ENCODE results near the gene RNF152. TPM values are rescaled to one million over a fixed set of nuclear protein-coding genes. Genes with fewer than 3 reads are reported as not detected.

Gene RNF152
- polyA plus RNA-seq, 1 of the 3 experiments (the other 2 are of a cell fraction), result 6.6 TPM

GRCh38 chr18:61855449-61856378 is 37.1 kb downstream of the RNF152 start (continued):
- TF ChIP-seq, protein P1, sequence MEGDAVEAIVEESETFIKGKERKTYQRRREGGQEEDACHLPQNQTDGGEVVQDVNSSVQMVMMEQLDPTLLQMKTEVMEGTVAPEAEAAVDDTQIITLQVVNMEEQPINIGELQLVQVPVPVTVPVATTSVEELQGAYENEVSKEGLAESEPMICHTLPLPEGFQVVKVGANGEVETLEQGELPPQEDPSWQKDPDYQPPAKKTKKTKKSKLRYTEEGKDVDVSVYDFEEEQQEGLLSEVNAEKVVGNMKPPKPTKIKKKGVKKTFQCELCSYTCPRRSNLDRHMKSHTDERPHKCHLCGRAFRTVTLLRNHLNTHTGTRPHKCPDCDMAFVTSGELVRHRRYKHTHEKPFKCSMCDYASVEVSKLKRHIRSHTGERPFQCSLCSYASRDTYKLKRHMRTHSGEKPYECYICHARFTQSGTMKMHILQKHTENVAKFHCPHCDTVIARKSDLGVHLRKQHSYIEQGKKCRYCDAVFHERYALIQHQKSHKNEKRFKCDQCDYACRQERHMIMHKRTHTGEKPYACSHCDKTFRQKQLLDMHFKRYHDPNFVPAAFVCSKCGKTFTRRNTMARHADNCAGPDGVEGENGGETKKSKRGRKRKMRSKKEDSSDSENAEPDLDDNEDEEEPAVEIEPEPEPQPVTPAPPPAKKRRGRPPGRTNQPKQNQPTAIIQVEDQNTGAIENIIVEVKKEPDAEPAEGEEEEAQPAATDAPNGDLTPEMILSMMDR (IDR thresholded peaks at IDR 0.05), result no peak
- TF ChIP-seq, protein P2, sequence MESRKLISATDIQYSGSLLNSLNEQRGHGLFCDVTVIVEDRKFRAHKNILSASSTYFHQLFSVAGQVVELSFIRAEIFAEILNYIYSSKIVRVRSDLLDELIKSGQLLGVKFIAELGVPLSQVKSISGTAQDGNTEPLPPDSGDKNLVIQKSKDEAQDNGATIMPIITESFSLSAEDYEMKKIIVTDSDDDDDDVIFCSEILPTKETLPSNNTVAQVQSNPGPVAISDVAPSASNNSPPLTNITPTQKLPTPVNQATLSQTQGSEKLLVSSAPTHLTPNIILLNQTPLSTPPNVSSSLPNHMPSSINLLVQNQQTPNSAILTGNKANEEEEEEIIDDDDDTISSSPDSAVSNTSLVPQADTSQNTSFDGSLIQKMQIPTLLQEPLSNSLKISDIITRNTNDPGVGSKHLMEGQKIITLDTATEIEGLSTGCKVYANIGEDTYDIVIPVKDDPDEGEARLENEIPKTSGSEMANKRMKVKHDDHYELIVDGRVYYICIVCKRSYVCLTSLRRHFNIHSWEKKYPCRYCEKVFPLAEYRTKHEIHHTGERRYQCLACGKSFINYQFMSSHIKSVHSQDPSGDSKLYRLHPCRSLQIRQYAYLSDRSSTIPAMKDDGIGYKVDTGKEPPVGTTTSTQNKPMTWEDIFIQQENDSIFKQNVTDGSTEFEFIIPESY (IDR thresholded peaks at IDR 0.05; ENCODE audit: borderline replicate concordance, low read depth), result no peak
- TF ChIP-seq TAF1 (IDR thresholded peaks at IDR 0.05; ENCODE audit: borderline replicate concordance, low read depth, low read length), result no peak
- TF ChIP-seq POLR2AphosphoS5 (IDR thresholded peaks at IDR 0.05; ENCODE audit: low read depth, low read length), result no peak
- TF ChIP-seq MXI1 (IDR thresholded peaks at IDR 0.05; ENCODE audit: low read depth, low read length), result peak; percentile 17; the same call in 1 of the 2 replicates
- TF ChIP-seq CHD2 (IDR thresholded peaks at IDR 0.05; ENCODE audit: low read length, partially characterized antibody), result no peak

GRCh38 chr18:61854578-61855448 is 38.0 kb downstream of the RNF152 start:
- Histone ChIP-seq H3F3A (replicated peaks; ENCODE audit: insufficient read depth) (peaks cover 33% of the 10 kb centered on the region), H3K9me2 (no peaks in the 10 kb centered on the region), H2AFZ (ENCODE audit: low read depth) (no peak overlapping the region), H3K27ac (ENCODE audit: low read depth in 2 of 2, low read length in 1 of 2) (peak overlapping the region; percentile 83 to 95), H4K20me1 (ENCODE audit: insufficient read depth) (peaks cover 85% of the 10 kb centered on the region), H3K9ac (no peak overlapping the region), H3K4me3 (ENCODE audit: low read depth in 2 of 2, low read length in 1 of 2) (peak overlapping the region in 1 of 2 experiments; percentile 6; a peak in 1 of 4 replicates), H3K79me2 (ENCODE audit: insufficient read depth) (peaks cover 99% of the 10 kb centered on the region), H3K36me3 (replicated peaks in 1 of 2; ENCODE audit: control insufficient read depth in 1 of 2, insufficient read depth in 2 of 2, low read length in 1 of 2) (peaks cover 5 to 13% of the 10 kb centered on the region in 2 experiments), H3K4me1 (ENCODE audit: control insufficient read depth in 1 of 2, insufficient read depth in 2 of 2, low read depth in 1 of 2, low read length in 1 of 2) (peaks cover 33 to 66% of the 10 kb centered on the region in 2 experiments), H3K4me2 (peak overlapping the region; percentile 66), H3K9me3 (no peaks in the 10 kb centered on the region), H3K27me3 (ENCODE audit: insufficient read depth) (no peaks in the 10 kb centered on the region)
- peak; percentile 69 for DNase-seq
- CTCF ChIA-PET, result interaction anchor here (0.6 to 3.7 kb wide), 13 partner anchors 9 to 1673 kb away, joined by 3 to 26 read pairs (median 4); no protein-coding TSS in a partner anchor
- 26% methylated on average over 9 of the region's 9 CpGs for WGBS (ENCODE audit: low lambda C conversion rate)
- POLR2A ChIA-PET, result interaction anchor here (0.7 to 3.3 kb wide), 3 partner anchors 23 to 38 kb away, joined by 3 to 22 read pairs (median 4); partner anchors contain the start of gene RNF152
- TF ChIP-seq FOSL2 (IDR thresholded peaks at IDR 0.05; ENCODE audit: borderline replicate concordance, low read depth) (no peak), GATA2 (CRISPR knock-in tag; IDR thresholded peaks at IDR 0.05) (peak; percentile 89), RCOR1 (IDR thresholded peaks at IDR 0.05; ENCODE audit: low read length) (peak; percentile 95), ELF1 (IDR thresholded peaks at IDR 0.05) (no peak), EP300 (IDR thresholded peaks at IDR 0.05; ENCODE audit: borderline replicate concordance in 1 of 2, low read depth in 1 of 2, low read length in 1 of 2) (peak; percentile 22 to 93; a peak in 3 of 4 replicates), NFIC (IDR thresholded peaks at IDR 0.05; ENCODE audit: borderline replicate concordance) (peak; percentile 44; the same call in 1 of the 2 replicates), TEAD4 (IDR thresholded peaks at IDR 0.05; ENCODE audit: borderline replicate concordance, insufficient read depth) (peak; percentile 52; the same call in 1 of the 2 replicates), POLR2AphosphoS5 (IDR thresholded peaks at IDR 0.05; ENCODE audit: low read depth, low read length) (peak; percentile 53; the same call in 1 of the 2 replicates), MEF2A (IDR thresholded peaks at IDR 0.05; ENCODE audit: borderline replicate concordance, low read depth) (no peak)
- TF ChIP-seq, protein P3, sequence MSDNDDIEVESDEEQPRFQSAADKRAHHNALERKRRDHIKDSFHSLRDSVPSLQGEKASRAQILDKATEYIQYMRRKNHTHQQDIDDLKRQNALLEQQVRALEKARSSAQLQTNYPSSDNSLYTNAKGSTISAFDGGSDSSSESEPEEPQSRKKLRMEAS (IDR thresholded peaks at IDR 0.05; ENCODE audit: low read depth), result 0 out of 2 replicates have a peak, but pooled peaks have one; percentile 20
- TF ChIP-seq, protein P1 (IDR thresholded peaks at IDR 0.05), result no peak
- TF ChIP-seq, protein P4, sequence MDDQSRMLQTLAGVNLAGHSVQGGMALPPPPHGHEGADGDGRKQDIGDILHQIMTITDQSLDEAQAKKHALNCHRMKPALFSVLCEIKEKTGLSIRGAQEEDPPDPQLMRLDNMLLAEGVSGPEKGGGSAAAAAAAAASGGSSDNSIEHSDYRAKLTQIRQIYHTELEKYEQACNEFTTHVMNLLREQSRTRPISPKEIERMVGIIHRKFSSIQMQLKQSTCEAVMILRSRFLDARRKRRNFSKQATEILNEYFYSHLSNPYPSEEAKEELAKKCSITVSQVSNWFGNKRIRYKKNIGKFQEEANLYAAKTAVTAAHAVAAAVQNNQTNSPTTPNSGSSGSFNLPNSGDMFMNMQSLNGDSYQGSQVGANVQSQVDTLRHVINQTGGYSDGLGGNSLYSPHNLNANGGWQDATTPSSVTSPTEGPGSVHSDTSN (IDR thresholded peaks at IDR 0.05), result peak; percentile 66
